HG03439 (cell line): ENCODE data around the gene RAB1B.
"Not testable (repeated sequence)": the region's sequence is repeated elsewhere in the genome, so short reads cannot be mapped to it uniquely, and the experiment has no call there.

ENCODE experiments used
- ATAC-seq: cut with Tn5 transposase; IDR thresholded peaks from one replicate; pipeline ENCODE4 v1.9.1; 2021; ENCODE audit warnings: mild to moderate bottlenecking, moderate library complexity; ENCODE audit not compliant: unreplicated experiment

RAB1B gene

GRCh38 chr11:66317723-66318599, 49.5 kb downstream of the RAB1B start:
- ATAC-seq, result no peak

GRCh38 chr11:66318600-66318970, 50.1 kb downstream of the RAB1B start:
- no peak for ATAC-seq

GRCh38 chr11:66320289-66320688, 51.9 kb downstream of the RAB1B start:
- ATAC-seq, result not testable (repeated sequence)

GRCh38 chr11:66320748-66321147, 52.3 kb downstream of the RAB1B start:
- not testable (repeated sequence) for ATAC-seq

- no peak for ATAC-seq
These were observed 53.2 kb downstream of the RAB1B start for GRCh38 chr11:66321606-66322005.

- ATAC-seq, result no peak
These were observed 54.4 kb downstream of the RAB1B start for GRCh38 chr11:66322732-66323427.

GRCh38 chr11:66323684-66324083, 55.2 kb downstream of the RAB1B start:
- ATAC-seq, result no peak

GRCh38 chr11:66324664-66325063, 56.2 kb downstream of the RAB1B start:
- no peak for ATAC-seq

- ATAC-seq, result no peak
These were observed 56.8 kb downstream of the RAB1B start for GRCh38 chr11:66325263-66325671.

- no peak for ATAC-seq
These were observed 58.0 kb downstream of the RAB1B start for GRCh38 chr11:66326261-66327111.
